ENCODE measurements around the gene PNCK. TPM values are rescaled to one million over a fixed set of nuclear protein-coding genes. Genes with fewer than 3 reads are reported as not detected.

The PNCK gene
- 0.22 and 0.28 TPM in 2 replicates for polyA plus RNA-seq (2011; rRNA removed)
- not detected in 2 replicates for polyA minus RNA-seq (2011; rRNA and poly(A)+ RNA removed)

- no peak within 1 kb of the TSS for H3K4me3 ChIP-seq (ENCODE audit: low read depth, low read length)
- TF ChIP-seq, protein P1, sequence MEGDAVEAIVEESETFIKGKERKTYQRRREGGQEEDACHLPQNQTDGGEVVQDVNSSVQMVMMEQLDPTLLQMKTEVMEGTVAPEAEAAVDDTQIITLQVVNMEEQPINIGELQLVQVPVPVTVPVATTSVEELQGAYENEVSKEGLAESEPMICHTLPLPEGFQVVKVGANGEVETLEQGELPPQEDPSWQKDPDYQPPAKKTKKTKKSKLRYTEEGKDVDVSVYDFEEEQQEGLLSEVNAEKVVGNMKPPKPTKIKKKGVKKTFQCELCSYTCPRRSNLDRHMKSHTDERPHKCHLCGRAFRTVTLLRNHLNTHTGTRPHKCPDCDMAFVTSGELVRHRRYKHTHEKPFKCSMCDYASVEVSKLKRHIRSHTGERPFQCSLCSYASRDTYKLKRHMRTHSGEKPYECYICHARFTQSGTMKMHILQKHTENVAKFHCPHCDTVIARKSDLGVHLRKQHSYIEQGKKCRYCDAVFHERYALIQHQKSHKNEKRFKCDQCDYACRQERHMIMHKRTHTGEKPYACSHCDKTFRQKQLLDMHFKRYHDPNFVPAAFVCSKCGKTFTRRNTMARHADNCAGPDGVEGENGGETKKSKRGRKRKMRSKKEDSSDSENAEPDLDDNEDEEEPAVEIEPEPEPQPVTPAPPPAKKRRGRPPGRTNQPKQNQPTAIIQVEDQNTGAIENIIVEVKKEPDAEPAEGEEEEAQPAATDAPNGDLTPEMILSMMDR (IDR thresholded peaks at IDR 0.05; ENCODE audit: insufficient read depth, low read depth, low read length), result no peak
- ChIA-PET CTCF (no interaction called here), POLR2A (no interaction called here)
- DNase-seq (ENCODE audit: low read depth), result no peak
- H3K36me3 ChIP-seq (ENCODE audit: control insufficient read depth, insufficient read depth, low read length), result no peaks in the 10 kb centered on the region
- no peaks in the 10 kb centered on the region; the same call in 1 of the 2 replicates for H3K27me3 ChIP-seq (ENCODE audit: control insufficient read depth, insufficient read depth, low read length)
Measured at GRCh38 chrX:153673428-153674218, at the start of gene PNCK. TSS of gene PNCK (minus strand) at chrX:153673813. CDS start at chrX:153673076, 737 bp downstream.

DNA sequence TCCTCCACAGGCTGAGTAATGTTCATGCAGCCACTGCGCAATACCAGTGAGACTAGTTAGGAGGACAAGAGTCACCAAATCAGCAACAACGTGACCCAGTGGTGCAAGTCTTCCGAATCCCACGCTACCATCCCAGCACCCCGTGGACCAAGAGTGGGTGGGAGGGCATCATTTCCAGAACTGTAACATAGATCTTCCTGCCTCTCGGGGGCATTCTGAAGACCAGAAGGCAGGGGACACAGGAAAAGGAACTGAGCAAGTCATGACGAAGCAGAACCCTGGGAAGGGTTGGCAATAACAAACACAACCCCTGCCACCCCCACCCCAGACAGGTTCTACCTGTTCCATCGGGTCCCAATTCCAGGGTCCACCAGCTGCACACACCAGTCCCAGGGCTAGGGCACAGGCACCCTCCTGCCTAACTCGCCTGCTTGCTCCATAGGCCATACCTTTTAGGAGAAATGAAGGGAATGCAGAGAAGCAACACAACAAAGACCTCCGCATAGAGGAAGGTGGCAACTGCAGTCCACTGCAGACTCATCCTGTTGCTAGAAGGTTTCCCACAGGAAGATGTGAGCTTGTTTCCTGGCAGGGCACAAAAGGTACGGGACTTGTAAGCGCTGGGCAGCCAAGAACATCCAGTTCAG, 49.2 kb upstream of the PNCK start:
- Histone ChIP-seq H3K36me3 (ENCODE audit: control insufficient read depth, insufficient read depth, low read length) (peaks cover 11% of the 10 kb centered on the region), H3K4me3 (ENCODE audit: low read depth, low read length) (peak overlapping the region; percentile 70), H3K27me3 (ENCODE audit: control insufficient read depth, insufficient read depth, low read length) (no peaks in the 10 kb centered on the region)
- TF ChIP-seq, protein P1 (IDR thresholded peaks at IDR 0.05; ENCODE audit: insufficient read depth, low read depth, low read length), result no peak
- DNase-seq (ENCODE audit: low read depth), result no peak
- CTCF ChIA-PET, result no interaction called here
- POLR2A ChIA-PET, result no interaction called here

DNA sequence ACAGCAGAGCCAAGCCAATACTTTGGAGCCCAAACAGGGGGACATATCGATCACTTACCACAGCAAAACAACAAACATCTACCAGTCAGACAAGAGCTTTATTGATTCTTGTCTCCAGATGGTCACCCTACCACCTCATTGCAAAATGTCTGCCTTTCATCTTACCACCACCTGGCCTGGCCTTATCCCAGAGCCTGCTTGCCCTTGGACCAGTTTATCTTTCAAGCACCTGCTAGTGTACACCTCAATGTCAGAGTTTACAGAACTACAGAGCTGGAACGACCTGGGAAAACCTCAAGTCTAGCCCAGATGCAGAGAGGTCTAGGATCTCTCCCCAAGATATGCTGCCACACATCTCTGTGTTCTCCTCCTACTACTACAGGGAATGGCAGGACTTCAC, 46.1 kb upstream of the PNCK start:
- CTCF ChIA-PET, result interaction anchor here (0.9 kb wide), 1 partner anchor 52 kb away, joined by 3 read pairs; no protein-coding TSS in a partner anchor
- DNase-seq (ENCODE audit: low read depth), result no peak
- POLR2A ChIA-PET, result no interaction called here
- Histone ChIP-seq H3K27me3 (ENCODE audit: control insufficient read depth, insufficient read depth, low read length) (no peaks in the 10 kb centered on the region), H3K36me3 (ENCODE audit: control insufficient read depth, insufficient read depth, low read length) (peaks cover 18% of the 10 kb centered on the region), H3K4me3 (ENCODE audit: low read depth, low read length) (no peak overlapping the region)
- TF ChIP-seq, protein P1 (IDR thresholded peaks at IDR 0.05; ENCODE audit: insufficient read depth, low read depth, low read length), result no peak

DNA sequence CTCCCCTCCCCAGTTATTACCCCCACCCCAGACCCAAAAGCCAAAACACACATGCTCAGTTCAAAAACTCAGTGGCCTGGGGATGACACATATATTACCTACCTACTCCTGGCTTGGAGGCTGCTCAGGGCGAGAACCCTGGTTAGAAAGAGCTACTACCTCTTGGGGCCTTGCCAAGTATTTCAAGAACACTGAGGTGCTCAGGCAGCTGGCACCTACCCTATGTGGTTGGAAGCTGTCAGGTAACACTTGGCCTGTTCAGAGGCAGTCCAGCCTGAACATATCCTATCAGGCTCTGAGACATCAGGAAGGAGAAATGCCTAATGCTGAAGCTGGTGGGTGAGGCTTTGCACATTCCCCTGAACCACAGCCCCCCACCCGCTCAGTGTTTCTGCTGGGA, 45.6 kb upstream of the PNCK start:
- CTCF ChIA-PET, result interaction anchor here (0.9 kb wide), 1 partner anchor 52 kb away, joined by 3 read pairs; no protein-coding TSS in a partner anchor
- no peak overlapping the region for H3K4me3 ChIP-seq (ENCODE audit: low read depth, low read length)
- peaks cover 20% of the 10 kb centered on the region for H3K36me3 ChIP-seq (ENCODE audit: control insufficient read depth, insufficient read depth, low read length)
- POLR2A ChIA-PET, result no interaction called here
- TF ChIP-seq, protein P1 (IDR thresholded peaks at IDR 0.05; ENCODE audit: insufficient read depth, low read depth, low read length), result no peak
- H3K27me3 ChIP-seq (ENCODE audit: control insufficient read depth, insufficient read depth, low read length), result no peaks in the 10 kb centered on the region
- no peak for DNase-seq (ENCODE audit: low read depth)

GRCh38 chrX:153717445-153717844, 43.8 kb upstream of the PNCK start:
- Histone ChIP-seq H3K36me3 (ENCODE audit: control insufficient read depth, insufficient read depth, low read length) (peaks cover 22% of the 10 kb centered on the region), H3K4me3 (ENCODE audit: low read depth, low read length) (no peak overlapping the region), H3K27me3 (ENCODE audit: control insufficient read depth, insufficient read depth, low read length) (no peaks in the 10 kb centered on the region)
- TF ChIP-seq, protein P1 (IDR thresholded peaks at IDR 0.05; ENCODE audit: insufficient read depth, low read depth, low read length), result no peak
- ChIA-PET POLR2A (no interaction called here), CTCF (interaction anchor here (1.3 kb wide), 1 partner anchor 30 kb away, joined by 3 read pairs; the partner anchor contains the start of gene SLC6A8)
- no peak for DNase-seq (ENCODE audit: low read depth)
